PC-3 (cell line): ENCODE data around the gene HLCS. TPM values are rescaled to one million over a fixed set of nuclear protein-coding genes. Genes with fewer than 3 reads are reported as not detected.

Experiments used
- ATAC-seq: fragments of 200-7000 bp; cut with Tn5 transposase; 2 replicates; pipeline ENCODE4 v1.9.1; 2020; ENCODE audit warnings: mild to moderate bottlenecking, moderate library complexity
- BruUV-seq: library from RNA; stranded (reverse); fragments of 400-500 nt; replicated peaks from 2 replicates; lab custom pipeline; 2021; lab: Mats Ljungman, UMichigan
- CTCF ChIA-PET: fragments of 300-600 bp; sonication (Branson Sonifier 250); formaldehyde crosslinking; loops from one replicate; lab custom pipeline; 2022; ENCODE audit warnings: antibody characterized with exemption; lab: Charles Lee
- POLR2A ChIA-PET: fragments of 300-600 bp; sonication (Branson Sonifier 250); formaldehyde crosslinking; loops from one replicate; lab custom pipeline; 2022; ENCODE audit warnings: antibody characterized with exemption; ENCODE audit not compliant: unreplicated experiment; lab: Charles Lee
- DNase-seq: peaks from one replicate; pipeline ENCODE4 v3.0.0-alpha.2; 2015
- H2AFZ ChIP-seq: fragments of 300-600 bp; sonication (generic); 2 replicates; pipeline ENCODE4 v1.6.0; 2016; ENCODE audit warnings: antibody characterized with exemption, low read length
- H3F3A ChIP-seq: fragments of 300-600 bp; sonication (generic); one replicate; pipeline ENCODE4 v1.6.0; 2017; ENCODE audit warnings: antibody characterized with exemption, low read length, control low read depth, mild to moderate bottlenecking; ENCODE audit not compliant: unreplicated experiment
- H3K27ac ChIP-seq: fragments of 300-600 bp; sonication (generic); 2 replicates; pipeline ENCODE4 v1.5.1; 2016; ENCODE audit warnings: mild to moderate bottlenecking, low read length
- H3K27me3 ChIP-seq: fragments of 300-600 bp; sonication (generic); 2 replicates; pipeline ENCODE4 v1.6.1; 2016; ENCODE audit warnings: low read length, mixed read lengths
- H3K36me3 ChIP-seq: fragments of 300-600 bp; sonication (generic); 2 replicates; pipeline ENCODE4 v1.6.1; 2016; ENCODE audit warnings: low read depth, mixed run types, low read length, mixed read lengths
- H3K4me1 ChIP-seq: fragments of 300-600 bp; sonication (generic); 2 replicates; pipeline ENCODE4 v1.5.1; 2016; ENCODE audit warnings: low read length; ENCODE audit not compliant: insufficient read depth
- H3K4me2 ChIP-seq: fragments of 300-600 bp; sonication (generic); 2 replicates; pipeline ENCODE4 v1.6.0; 2016; ENCODE audit warnings: low read length
- H3K4me3 ChIP-seq: fragments of 300-600 bp; sonication (generic); 2 replicates; pipeline ENCODE4 v1.5.1; 2016; ENCODE audit warnings: mild to moderate bottlenecking, low read length, mixed read lengths
- H3K79me2 ChIP-seq: fragments of 300-600 bp; sonication (generic); 2 replicates; pipeline ENCODE4 v1.6.1; 2017; ENCODE audit warnings: low read length, mixed read lengths
- H3K9ac ChIP-seq: fragments of 300-600 bp; sonication (generic); 2 replicates; pipeline ENCODE4 v1.6.0; 2016; ENCODE audit warnings: mild to moderate bottlenecking, low read length
- H3K9me2 ChIP-seq: fragments of 300-600 bp; sonication (generic); replicated peaks from 2 replicates; pipeline ENCODE4 v1.6.1; 2016; ENCODE audit warnings: mixed run types, low read length, mixed read lengths
- H3K9me3 ChIP-seq: fragments of 300-600 bp; sonication (generic); 2 replicates; pipeline ENCODE4 v1.6.1; 2016; ENCODE audit warnings: low read length, mixed read lengths
- H4K20me1 ChIP-seq: fragments of 300-600 bp; sonication (generic); 2 replicates; pipeline ENCODE4 v1.6.1; 2016; ENCODE audit warnings: low read length, mixed read lengths
- EZH2 ChIP-seq: fragments of 300-600 bp; sonication (generic); IDR thresholded peaks from one replicate; pipeline ENCODE4 v1.6.1; 2017; ENCODE audit warnings: antibody characterized with exemption, mild to moderate bottlenecking, low read length; ENCODE audit not compliant: unreplicated experiment
- EZH2phosphoT487 ChIP-seq: fragments of 300-600 bp; sonication (generic); IDR thresholded peaks from 2 replicates; pipeline ENCODE4 v1.6.1; 2018; ENCODE audit warnings: mild to moderate bottlenecking, antibody characterized with exemption, low read length, borderline replicate concordance
- intact Hi-C: fragments of 100-400 bp; cut with micrococcal nuclease; formaldehyde crosslinking; loops from 2 replicates; pipeline ENCODE4 v1.9.0; 2023
- total RNA-seq: library from RNA; depleted of rRNA; stranded (reverse); fragments of >200 nt; gene quantifications from 2 replicates; pipeline ENCODE4 v1.2.3, GENCODE V29; 2014
- TF ChIP-seq, protein P1 (sequence below): fragments of 300-600 bp; sonication (generic); conservative IDR thresholded peaks from 2 replicates; pipeline ENCODE4 v1.5.1; 2017; ENCODE audit warnings: antibody characterized with exemption, low read depth, mild to moderate bottlenecking, low read length

HLCS gene
- total RNA-seq, 1 experiment from 2014 or later, result 44.1 TPM

DNA sequence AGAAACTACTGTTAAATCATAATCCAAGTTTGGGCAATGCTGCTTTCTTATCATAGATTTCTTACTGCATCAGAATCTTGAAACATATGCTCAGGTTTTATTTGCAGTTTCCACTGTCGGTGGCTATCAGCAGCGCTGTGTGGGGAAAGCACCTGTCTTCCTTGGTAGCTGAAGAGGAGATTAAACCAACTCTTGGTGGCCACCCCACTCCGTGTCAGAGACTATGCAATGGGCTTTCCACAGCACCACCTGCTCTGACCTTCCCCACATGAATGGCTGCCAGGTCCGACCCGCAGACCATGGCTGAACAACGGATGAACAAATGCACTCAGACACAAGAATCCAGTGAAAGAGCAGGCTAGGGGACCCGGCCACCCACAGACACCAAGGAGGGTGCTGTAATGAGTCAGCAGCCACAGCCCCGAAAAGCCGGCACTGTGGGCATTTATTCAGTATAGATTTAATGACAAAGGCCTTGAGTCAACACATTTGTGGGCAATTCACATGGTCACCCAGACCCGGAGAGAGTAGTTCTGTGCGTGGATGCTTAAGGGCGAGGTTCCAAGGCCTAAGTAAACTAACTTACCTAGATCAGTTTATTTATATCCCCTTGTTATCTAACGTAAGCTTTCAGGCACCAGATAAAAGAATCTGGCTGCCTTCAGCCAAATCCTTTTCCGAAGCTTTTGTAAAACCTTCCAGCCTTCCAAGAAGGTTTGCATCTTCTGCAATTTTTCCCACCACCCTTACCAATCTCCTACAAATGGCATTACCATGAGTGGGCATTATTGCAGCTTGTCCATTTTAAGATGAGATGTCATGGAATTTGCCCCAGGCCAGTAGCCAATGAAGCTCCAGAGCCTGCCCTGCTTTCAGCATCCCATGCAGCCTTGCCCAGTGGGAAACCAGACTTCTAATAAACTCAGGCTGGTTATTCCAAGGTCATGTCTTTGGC, 82.7 kb downstream of the HLCS start:
- Histone ChIP-seq H3K27me3 (no peaks in the 10 kb centered on the region), H3K9me2 (no peaks in the 10 kb centered on the region), H3K4me1 (peaks cover 22% of the 10 kb centered on the region), H2AFZ (no peak overlapping the region), H3K36me3 (peaks cover 11% of the 10 kb centered on the region), H3K27ac (peak overlapping the region; percentile 95), H3K79me2 (0 out of 2 replicates have a peak, but pooled peaks cover 3% of the 10 kb centered on the region), H3K4me3 (no peak overlapping the region), H3K4me2 (peak overlapping the region; percentile 41), H4K20me1 (no peaks in the 10 kb centered on the region), H3F3A (no peaks in the 10 kb centered on the region), H3K9ac (peak overlapping the region; percentile 81), H3K9me3 (no peaks in the 10 kb centered on the region)
- TF ChIP-seq EZH2phosphoT487 (no peak), EZH2 (no peak)
- TF ChIP-seq, protein P1, sequence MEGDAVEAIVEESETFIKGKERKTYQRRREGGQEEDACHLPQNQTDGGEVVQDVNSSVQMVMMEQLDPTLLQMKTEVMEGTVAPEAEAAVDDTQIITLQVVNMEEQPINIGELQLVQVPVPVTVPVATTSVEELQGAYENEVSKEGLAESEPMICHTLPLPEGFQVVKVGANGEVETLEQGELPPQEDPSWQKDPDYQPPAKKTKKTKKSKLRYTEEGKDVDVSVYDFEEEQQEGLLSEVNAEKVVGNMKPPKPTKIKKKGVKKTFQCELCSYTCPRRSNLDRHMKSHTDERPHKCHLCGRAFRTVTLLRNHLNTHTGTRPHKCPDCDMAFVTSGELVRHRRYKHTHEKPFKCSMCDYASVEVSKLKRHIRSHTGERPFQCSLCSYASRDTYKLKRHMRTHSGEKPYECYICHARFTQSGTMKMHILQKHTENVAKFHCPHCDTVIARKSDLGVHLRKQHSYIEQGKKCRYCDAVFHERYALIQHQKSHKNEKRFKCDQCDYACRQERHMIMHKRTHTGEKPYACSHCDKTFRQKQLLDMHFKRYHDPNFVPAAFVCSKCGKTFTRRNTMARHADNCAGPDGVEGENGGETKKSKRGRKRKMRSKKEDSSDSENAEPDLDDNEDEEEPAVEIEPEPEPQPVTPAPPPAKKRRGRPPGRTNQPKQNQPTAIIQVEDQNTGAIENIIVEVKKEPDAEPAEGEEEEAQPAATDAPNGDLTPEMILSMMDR, result no peak
- DNase-seq (peak; percentile 91), ATAC-seq (peak; percentile 95)
- POLR2A ChIA-PET, result interaction anchor here (0.6 to 0.8 kb wide), 2 partner anchors 24 to 296 kb away, joined by 3 to 5 read pairs; no protein-coding TSS in a partner anchor
- no TSS peak for BruUV-seq
- intact Hi-C loops, result loop anchor here (1.0 kb wide), 2 partner anchors 24 to 26 kb away; no protein-coding TSS in a partner anchor
- CTCF ChIA-PET, result interaction anchor here (0.6 kb wide), 1 partner anchor 110 kb away, joined by 3 read pairs; no protein-coding TSS in a partner anchor

DNA sequence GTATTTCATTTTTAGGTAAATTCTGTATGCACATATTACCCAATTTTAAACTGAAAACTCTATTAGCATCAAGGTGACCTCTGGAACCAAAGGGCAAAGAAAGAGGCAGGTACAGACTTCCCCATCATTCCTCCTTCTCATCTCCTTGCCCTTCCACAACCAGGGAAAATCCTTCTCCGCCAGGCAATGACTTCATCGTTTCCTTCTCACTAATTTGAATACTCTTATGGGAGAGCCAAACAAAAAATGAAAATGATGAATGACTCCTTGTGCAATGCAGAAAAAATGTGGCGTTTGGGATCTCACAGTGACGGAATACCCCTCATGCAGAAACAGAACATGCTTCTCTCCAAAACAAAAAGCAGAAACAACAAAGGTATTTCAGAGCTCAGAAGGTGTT, 83.7 kb downstream of the HLCS start:
- Histone ChIP-seq H3K27ac (peak overlapping the region; percentile 95), H3K9me2 (no peaks in the 10 kb centered on the region), H3K4me1 (peaks cover 22% of the 10 kb centered on the region), H3K79me2 (0 out of 2 replicates have a peak, but pooled peaks cover 3% of the 10 kb centered on the region), H3K4me2 (0 out of 2 replicates have a peak overlapping the region, but pooled peaks have one; percentile 17), H3K4me3 (no peak overlapping the region), H2AFZ (no peak overlapping the region), H3K9me3 (peaks cover 9% of the 10 kb centered on the region), H3K9ac (peak overlapping the region; percentile 71), H3F3A (no peaks in the 10 kb centered on the region), H3K27me3 (no peaks in the 10 kb centered on the region), H4K20me1 (no peaks in the 10 kb centered on the region), H3K36me3 (peaks cover 21% of the 10 kb centered on the region)
- intact Hi-C loops, result loop anchor here (1.0 kb wide), 2 partner anchors 22 to 28 kb away; no protein-coding TSS in a partner anchor
- ChIA-PET CTCF (no interaction called here), POLR2A (no interaction called here)
- TF ChIP-seq EZH2phosphoT487 (no peak), EZH2 (no peak)
- TF ChIP-seq, protein P1, result no peak
- ATAC-seq (no peak), DNase-seq (no peak)
- no TSS peak for BruUV-seq
